SK-N-SH (cell line): ENCODE data around the gene GPR37L1. TPM values are rescaled to one million over a fixed set of nuclear protein-coding genes. Genes with fewer than 3 reads are reported as not detected.
A peak's percentile ranks its signal among the peaks of the same experiment; 100 is the strongest.

ENCODE experiments used
- CTCF ChIA-PET: fragments of 300-600, 350-600 bp; formaldehyde crosslinking; extraction: SDS; loops from one replicate; lab custom pipeline; 2021; lab: Yijun Ruan, JAX
- POLR2A ChIA-PET: fragments of 350-600 bp; sonication (Branson Sonifier 250); formaldehyde crosslinking; extraction: SDS; loops from one replicate; lab custom pipeline; 2020; ENCODE audit warnings: antibody characterized with exemption, inconsistent platforms; lab: Yijun Ruan, JAX
- DNase-seq: peaks from one replicate; pipeline ENCODE4 v3.0.0; 2012
- H2AFZ ChIP-seq: fragments of 200-600 bp; sonication (generic); 2 replicates; pipeline ENCODE4 v1.8.1; 2016; ENCODE audit warnings: antibody characterized with exemption, mild to moderate bottlenecking, low read depth
- H3F3A ChIP-seq: fragments of 200-600 bp; sonication (generic); replicated peaks from 2 replicates; pipeline ENCODE3; 2016; ENCODE audit warnings: antibody characterized with exemption, mild to moderate bottlenecking; ENCODE audit not compliant: insufficient read depth
- H3K27ac ChIP-seq, 2 experiments: fragments of 200-500 bp in 1 of 2; fragments of 200-600 bp in 1 of 2; sonication (Bioruptor generic) in 1 of 2; sonication (generic), shearing (Covaris generic) in 1 of 2; 2 replicates each; pipeline versions ENCODE4 v1.5.1 to v1.6.1; 2014 to 2016; ENCODE audit warnings: low read depth in 2 of 2, inconsistent platforms in 1 of 2, low read length in 1 of 2, mild to moderate bottlenecking in 1 of 2, mixed read lengths in 1 of 2
- H3K27me3 ChIP-seq: fragments of 200-600 bp; sonication (generic), shearing (Covaris generic); 2 replicates; pipeline ENCODE4 v1.6.1; 2016; ENCODE audit warnings: mixed run types; ENCODE audit not compliant: insufficient read depth
- H3K36me3 ChIP-seq, 2 experiments: fragments of 200-500 bp in 1 of 2; fragments of 200-600 bp in 1 of 2; sonication (Bioruptor generic) in 1 of 2; sonication (generic) in 1 of 2; replicated peaks in 1 of 2; 2 replicates each; pipeline versions ENCODE3 to v1.5.1; 2014 to 2016; ENCODE audit warnings: low read length in 1 of 2, mild to moderate bottlenecking in 1 of 2; ENCODE audit not compliant: insufficient read depth in 2 of 2, control insufficient read depth in 1 of 2
- H3K4me1 ChIP-seq, 2 experiments: fragments of 200-500 bp in 1 of 2; fragments of 200-600 bp in 1 of 2; sonication (Bioruptor generic) in 1 of 2; sonication (generic), shearing (Covaris generic) in 1 of 2; 2 replicates each; pipeline versions ENCODE4 v1.5.1 to v1.6.1; 2014 to 2016; ENCODE audit warnings: low read depth in 1 of 2, low read length in 1 of 2, mixed run types in 1 of 2; ENCODE audit not compliant: insufficient read depth in 2 of 2, control insufficient read depth in 1 of 2
- H3K4me2 ChIP-seq: fragments of 200-600 bp; sonication (generic), shearing (Covaris generic); 2 replicates; pipeline ENCODE4 v1.6.1; 2017; ENCODE audit warnings: mixed run types
- H3K4me3 ChIP-seq, 2 experiments: fragments of 200-500 bp in 1 of 2; fragments of 200-600 bp in 1 of 2; sonication (Bioruptor generic) in 1 of 2; sonication (generic), shearing (Covaris generic) in 1 of 2; 2 replicates each; pipeline versions ENCODE4 v1.5.1 to v1.8.1; 2014 to 2016; ENCODE audit warnings: low read depth in 2 of 2, inconsistent platforms in 1 of 2, low read length in 1 of 2, mild to moderate bottlenecking in 1 of 2, mixed read lengths in 1 of 2, moderate library complexity in 1 of 2
- H3K79me2 ChIP-seq: fragments of 200-600 bp; sonication (generic); 2 replicates; pipeline ENCODE4 v1.8.1; 2017; ENCODE audit warnings: mild to moderate bottlenecking; ENCODE audit not compliant: insufficient read depth
- H3K9ac ChIP-seq: fragments of 200-600 bp; sonication (generic); 2 replicates; pipeline ENCODE4 v1.6.1; 2017; ENCODE audit warnings: mixed run types
- H3K9me2 ChIP-seq: fragments of 200-600 bp; sonication (generic); 2 replicates; pipeline ENCODE4 v1.6.1; 2017; ENCODE audit warnings: mixed run types
- H3K9me3 ChIP-seq: fragments of 200-600 bp; sonication (generic); 2 replicates; pipeline ENCODE4 v1.6.1; 2017; ENCODE audit warnings: mixed run types, mild to moderate bottlenecking, moderate library complexity
- H4K20me1 ChIP-seq: fragments of 200-600 bp; sonication (generic); 2 replicates; pipeline ENCODE4 v1.6.1; 2017; ENCODE audit warnings: mild to moderate bottlenecking, mixed run types; ENCODE audit not compliant: insufficient read depth
- CHD2 ChIP-seq: fragments of 150-350 bp; IDR thresholded peaks from 2 replicates; pipeline ENCODE4 v1.6.1; 2018; ENCODE audit warnings: low read length; ENCODE audit not compliant: partially characterized antibody
- CTCF ChIP-seq: fragments of 200-600 bp; sonication (generic); IDR thresholded peaks from 2 replicates; pipeline ENCODE4 v1.6.1; 2017; ENCODE audit warnings: antibody characterized with exemption, mild to moderate bottlenecking, moderate library complexity
- ELF1 ChIP-seq: IDR thresholded peaks from 2 replicates; pipeline ENCODE4 v1.4.0; 2012
- EZH2phosphoT487 ChIP-seq: fragments of 200-600 bp; sonication (generic); IDR thresholded peaks from 2 replicates; pipeline ENCODE4 v1.6.1; 2017; ENCODE audit warnings: low read depth, mixed run types, mild to moderate bottlenecking, antibody characterized with exemption, moderate library complexity, borderline replicate concordance
- FOSL2 ChIP-seq: IDR thresholded peaks from 2 replicates; pipeline ENCODE4 v1.4.0; 2012; ENCODE audit warnings: low read depth, mild to moderate bottlenecking, moderate library complexity, borderline replicate concordance
- FOXJ3 ChIP-seq: sonication (generic); formaldehyde crosslinking; IDR thresholded peaks from 2 replicates; pipeline ENCODE4 v1.5.1; 2020; ENCODE audit warnings: mild to moderate bottlenecking, missing genetic modification reagents
- FOXM1 ChIP-seq: IDR thresholded peaks from 2 replicates; pipeline ENCODE4 v1.4.0; 2012; ENCODE audit warnings: low read depth, mild to moderate bottlenecking
- GABPA ChIP-seq: IDR thresholded peaks from 2 replicates; pipeline ENCODE4 v1.4.0; 2012; ENCODE audit warnings: low read depth, mild to moderate bottlenecking
- IRF3 ChIP-seq: fragments of 150-350 bp; IDR thresholded peaks from 2 replicates; pipeline ENCODE4 v1.6.1; 2016; ENCODE audit warnings: mild to moderate bottlenecking, low read depth, low read length
- MAX ChIP-seq: IDR thresholded peaks from 2 replicates; pipeline ENCODE4 v1.4.0; 2012; ENCODE audit warnings: low read depth
- MXI1 ChIP-seq: IDR thresholded peaks from 2 replicates; pipeline ENCODE4 v1.6.1; 2012; ENCODE audit warnings: mild to moderate bottlenecking, low read depth, low read length, improper control_type of control experiment
- NFIC ChIP-seq: IDR thresholded peaks from 2 replicates; pipeline ENCODE4 v1.4.0; 2012; ENCODE audit warnings: borderline replicate concordance
- NRF1 ChIP-seq: IDR thresholded peaks from 2 replicates; pipeline ENCODE4 v1.6.1; 2012; ENCODE audit warnings: low read depth, mild to moderate bottlenecking, low read length
- POLR2AphosphoS5 ChIP-seq: IDR thresholded peaks from 2 replicates; pipeline ENCODE4 v1.6.1; 2012; ENCODE audit warnings: low read depth, low read length
- RAD21 ChIP-seq: IDR thresholded peaks from 2 replicates; pipeline ENCODE4 v1.6.1; 2012; ENCODE audit warnings: mild to moderate bottlenecking, low read length
- RCOR1 ChIP-seq: fragments of 150-350 bp; IDR thresholded peaks from 2 replicates; pipeline ENCODE4 v1.6.1; 2017; ENCODE audit warnings: antibody characterized with exemption, low read length
- SMC3 ChIP-seq: IDR thresholded peaks from 2 replicates; pipeline ENCODE4 v1.6.1; 2012; ENCODE audit warnings: low read depth, low read length, improper control_type of control experiment
- TAF1 ChIP-seq: IDR thresholded peaks from 2 replicates; pipeline ENCODE4 v1.6.1; 2012; ENCODE audit warnings: low read depth, mild to moderate bottlenecking, low read length, moderate library complexity, borderline replicate concordance
- YY1 ChIP-seq: IDR thresholded peaks from 2 replicates; pipeline ENCODE4 v1.4.0; 2012; ENCODE audit warnings: low read depth, mild to moderate bottlenecking
- ZBTB33 ChIP-seq: IDR thresholded peaks from 2 replicates; pipeline ENCODE4 v1.4.0; 2012; ENCODE audit warnings: low read depth, borderline replicate concordance
- WGBS: methylation state at CpG from one replicate; pipeline ENCODE4 v1.1.6; 2017; ENCODE audit warnings: low lambda C conversion rate; 5-methylcytosine and 5-hydroxymethylcytosine counted together
- polyA plus RNA-seq, 3 experiments: library from polyadenylated mRNA; depleted of rRNA; stranded (reverse); fragments of >200 nt; gene quantifications; 2 replicates each; pipeline ENCODE4 v1.2.3, GENCODE V29; 2012

The GPR37L1 gene
- polyA plus RNA-seq, 1 of the 3 experiments (the other 2 are of a cell fraction): not detected

- ChIA-PET CTCF (interaction anchor here (0.8 to 11.2 kb wide), 5 partner anchors 9 to 139 kb away, joined by 3 to 161 read pairs (median 19); partner anchors contain the start of genes ARL8A, ELF3 and GPR37L1), POLR2A (no interaction called here)
- no peaks in the 10 kb centered on the region for H3K9me3 ChIP-seq
- peak; percentile 59 for DNase-seq
- H4K20me1 ChIP-seq: peaks cover 9% of the 10 kb centered on the region
- no peak overlapping the region for H3K4me3 ChIP-seq
- H3K4me2 ChIP-seq: no peak overlapping the region
- H3K9ac ChIP-seq: no peak overlapping the region
- H3K4me1 ChIP-seq: peaks cover 0 to 8% of the 10 kb centered on the region in 2 experiments; a peak in 1 of 4 replicates
- WGBS: 85% methylated on average over 10 of the region's 11 CpGs
- H3K36me3 ChIP-seq: peaks cover 7 to 27% of the 10 kb centered on the region in 2 experiments
- H3K27me3 ChIP-seq: no peaks in the 10 kb centered on the region
- TF ChIP-seq TAF1 (no peak), NRF1 (no peak), ELF1 (no peak), FOSL2 (no peak), RCOR1 (no peak), FOXJ3 (CRISPR knock-in tag) (no peak), GABPA (no peak), CTCF (no peak), RAD21 (no peak), YY1 (no peak), CHD2 (no peak), SMC3 (no peak), EZH2phosphoT487 (no peak), POLR2AphosphoS5 (no peak), FOXM1 (no peak), MXI1 (no peak), ZBTB33 (no peak), IRF3 (no peak), NFIC (no peak), MAX (no peak)
- no peak overlapping the region for H2AFZ ChIP-seq
- peaks cover 3% of the 10 kb centered on the region for H3F3A ChIP-seq
- H3K9me2 ChIP-seq: no peaks in the 10 kb centered on the region
- no peaks in the 10 kb centered on the region for H3K79me2 ChIP-seq
- H3K27ac ChIP-seq: no peak overlapping the region; a peak in 1 of 4 replicates
Observed at GRCh38 chr1:202130297-202130721, 7.6 kb downstream of the GPR37L1 start.
